ENCODE measurements around the gene TNFSF13. TPM values are rescaled to one million over a fixed set of nuclear protein-coding genes. Genes with fewer than 3 reads are reported as not detected.

Gene TNFSF13
- total RNA-seq, 1 donor from 2014 or later: 5.2 TPM

DNA sequence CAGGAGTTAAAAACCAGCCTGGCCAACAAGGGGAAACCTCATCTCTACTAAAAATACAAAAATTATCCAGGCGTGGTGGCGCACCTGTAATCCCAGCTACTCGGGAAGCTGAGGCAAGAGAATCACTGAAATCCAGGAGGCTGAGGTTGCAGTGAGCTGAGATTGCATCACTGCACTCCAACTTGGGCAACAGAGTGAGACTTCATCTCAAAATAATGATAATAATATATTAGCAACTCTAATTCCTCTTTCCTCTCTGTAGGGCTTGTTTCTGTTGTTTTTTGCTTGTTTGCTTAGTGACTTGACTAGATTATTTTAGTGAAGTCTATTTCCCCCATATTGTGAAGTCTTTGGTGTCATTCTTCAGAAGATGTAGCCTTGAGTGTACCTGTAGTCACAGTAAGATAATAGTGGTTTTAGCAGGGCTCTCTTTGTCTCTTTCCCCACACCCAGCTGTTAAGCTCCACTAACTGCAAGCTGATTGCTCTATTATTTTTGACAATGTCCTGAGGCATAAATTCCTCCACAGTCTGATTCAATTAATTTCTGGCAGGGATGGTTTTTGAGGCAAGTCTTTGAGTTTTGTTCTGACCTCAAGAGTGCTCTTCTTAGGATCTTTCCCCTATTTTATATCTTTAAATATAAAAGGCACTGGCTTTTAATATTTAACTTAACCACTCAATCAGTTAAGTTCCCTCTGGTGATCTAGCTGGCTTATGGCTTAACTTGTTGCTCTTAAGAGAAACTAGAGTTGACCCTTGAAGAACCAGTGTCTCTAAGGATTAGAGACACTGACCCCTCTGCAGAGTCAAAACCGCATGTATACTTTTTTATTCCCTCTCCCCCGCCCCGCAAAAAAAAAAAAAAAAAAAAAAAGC, 28.3 kb upstream of the TNFSF13 start:
- TF ChIP-seq, protein P1, sequence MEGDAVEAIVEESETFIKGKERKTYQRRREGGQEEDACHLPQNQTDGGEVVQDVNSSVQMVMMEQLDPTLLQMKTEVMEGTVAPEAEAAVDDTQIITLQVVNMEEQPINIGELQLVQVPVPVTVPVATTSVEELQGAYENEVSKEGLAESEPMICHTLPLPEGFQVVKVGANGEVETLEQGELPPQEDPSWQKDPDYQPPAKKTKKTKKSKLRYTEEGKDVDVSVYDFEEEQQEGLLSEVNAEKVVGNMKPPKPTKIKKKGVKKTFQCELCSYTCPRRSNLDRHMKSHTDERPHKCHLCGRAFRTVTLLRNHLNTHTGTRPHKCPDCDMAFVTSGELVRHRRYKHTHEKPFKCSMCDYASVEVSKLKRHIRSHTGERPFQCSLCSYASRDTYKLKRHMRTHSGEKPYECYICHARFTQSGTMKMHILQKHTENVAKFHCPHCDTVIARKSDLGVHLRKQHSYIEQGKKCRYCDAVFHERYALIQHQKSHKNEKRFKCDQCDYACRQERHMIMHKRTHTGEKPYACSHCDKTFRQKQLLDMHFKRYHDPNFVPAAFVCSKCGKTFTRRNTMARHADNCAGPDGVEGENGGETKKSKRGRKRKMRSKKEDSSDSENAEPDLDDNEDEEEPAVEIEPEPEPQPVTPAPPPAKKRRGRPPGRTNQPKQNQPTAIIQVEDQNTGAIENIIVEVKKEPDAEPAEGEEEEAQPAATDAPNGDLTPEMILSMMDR (IDR thresholded peaks at IDR 0.05; ENCODE audit: unreplicated experiment): no peak
- Mint-ChIP-seq H3K4me1 (no peaks in the 10 kb centered on the region), H3K27me3 (ENCODE audit: low read depth) (no peaks in the 10 kb centered on the region), H3K36me3 (peaks cover 9% of the 10 kb centered on the region), H3K27ac (no peak overlapping the region), H3K4me3 (no peak overlapping the region), H3K9me3 (peaks cover 20% of the 10 kb centered on the region)
- no peak for DNase-seq (ENCODE audit: low spot score in 2 of 2, unreplicated experiment in 2 of 2)

DNA sequence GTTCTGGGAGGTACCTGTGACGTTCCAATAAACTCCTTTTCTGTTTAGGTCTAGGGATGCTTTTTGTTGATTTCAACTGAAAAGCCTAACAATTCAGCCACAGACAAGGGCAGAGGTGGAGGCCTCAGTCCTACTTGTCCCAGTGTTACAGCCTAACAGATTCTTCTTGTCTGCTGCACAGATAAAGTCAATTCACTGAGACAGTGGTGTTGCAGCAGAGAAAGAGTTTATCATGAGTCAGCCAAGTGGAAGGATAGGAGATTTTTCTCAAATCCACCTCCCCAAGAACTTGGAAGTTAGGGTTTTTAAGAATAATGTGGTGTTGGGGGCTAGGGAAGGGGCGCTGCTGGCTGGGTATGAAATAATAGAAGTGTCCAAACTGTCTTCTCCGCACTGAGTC, 20.5 kb upstream of the TNFSF13 start:
- no peak overlapping the region for H3K27ac Mint-ChIP-seq
- H3K4me1 Mint-ChIP-seq: no peaks in the 10 kb centered on the region
- no peaks in the 10 kb centered on the region for H3K36me3 Mint-ChIP-seq
- TF ChIP-seq, protein P1 (IDR thresholded peaks at IDR 0.05; ENCODE audit: unreplicated experiment): no peak
- H3K4me3 Mint-ChIP-seq: no peak overlapping the region
- no peak for DNase-seq (ENCODE audit: low spot score in 2 of 2, unreplicated experiment in 2 of 2)
- H3K27me3 Mint-ChIP-seq (ENCODE audit: low read depth): peaks cover 8% of the 10 kb centered on the region
- peaks cover 6% of the 10 kb centered on the region for H3K9me3 Mint-ChIP-seq

DNA sequence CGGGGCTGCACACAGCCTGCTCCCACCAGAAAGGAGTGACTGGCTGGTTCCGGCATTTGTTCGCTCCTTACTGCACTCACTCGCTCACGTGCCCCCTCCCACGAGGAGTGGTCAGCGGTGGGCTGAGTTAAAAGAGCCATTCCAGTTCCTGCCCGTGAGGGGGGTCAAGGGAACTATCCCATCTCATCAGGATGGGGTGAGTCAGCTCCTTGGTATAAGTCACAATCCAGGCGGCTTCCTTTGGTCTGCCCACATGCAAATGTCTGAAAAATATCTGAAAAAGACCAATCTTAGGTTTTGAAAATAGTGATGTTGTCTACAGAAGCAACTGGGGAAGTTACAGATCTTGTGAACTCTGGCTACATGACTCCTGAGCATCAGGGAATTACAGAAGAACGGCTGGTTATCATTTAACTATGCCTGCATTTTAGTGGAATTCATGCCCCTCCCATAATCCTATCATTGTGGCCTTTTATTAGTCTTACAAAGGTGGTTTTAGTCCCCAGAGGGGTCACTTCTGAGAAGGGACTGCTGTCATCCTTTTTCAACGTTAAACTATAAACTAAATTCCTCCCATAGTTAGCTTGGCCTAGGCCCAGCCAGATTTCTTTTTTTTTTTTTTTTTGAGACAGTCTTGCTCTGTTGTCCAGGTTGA, 19.5 kb upstream of the TNFSF13 start:
- Mint-ChIP-seq H3K27ac (no peak overlapping the region), H3K4me1 (no peaks in the 10 kb centered on the region), H3K27me3 (ENCODE audit: low read depth) (peaks cover 18% of the 10 kb centered on the region), H3K9me3 (peaks cover 6% of the 10 kb centered on the region), H3K36me3 (no peaks in the 10 kb centered on the region), H3K4me3 (no peak overlapping the region)
- TF ChIP-seq, protein P1 (IDR thresholded peaks at IDR 0.05; ENCODE audit: unreplicated experiment): no peak
- no peak for DNase-seq (ENCODE audit: low spot score in 2 of 2, unreplicated experiment in 2 of 2)

DNA sequence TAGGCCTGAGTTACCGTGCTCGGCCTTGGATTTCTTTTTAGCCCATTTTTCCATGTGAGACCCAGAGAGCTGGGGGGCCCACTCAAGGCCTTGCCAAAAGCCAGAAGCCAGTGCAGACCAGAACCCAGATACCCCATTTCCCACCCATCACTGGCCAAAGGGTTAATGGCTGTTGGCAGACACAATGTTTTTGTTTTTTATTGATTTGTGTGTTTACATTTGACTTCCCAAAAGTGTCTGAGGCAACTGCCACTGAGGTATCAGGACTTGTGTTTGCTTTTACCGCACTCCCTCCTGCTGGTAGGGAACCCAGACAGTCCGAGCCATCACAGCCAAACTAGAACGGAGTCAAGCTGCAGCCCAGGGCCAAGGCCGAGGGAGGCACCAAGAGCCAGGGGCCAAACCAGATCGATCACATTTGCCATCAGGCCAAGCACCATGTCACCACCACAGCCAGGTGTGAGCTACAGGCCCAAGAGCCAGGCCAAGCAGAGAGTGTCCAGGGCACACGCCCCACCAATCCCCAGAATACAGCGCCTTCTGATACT, 17.4 kb upstream of the TNFSF13 start:
- no peak for DNase-seq (ENCODE audit: low spot score in 2 of 2, unreplicated experiment in 2 of 2)
- H3K4me1 Mint-ChIP-seq: no peaks in the 10 kb centered on the region
- no peaks in the 10 kb centered on the region for H3K36me3 Mint-ChIP-seq
- no peak overlapping the region for H3K4me3 Mint-ChIP-seq
- TF ChIP-seq, protein P1 (IDR thresholded peaks at IDR 0.05; ENCODE audit: unreplicated experiment): no peak
- peaks cover 19% of the 10 kb centered on the region for H3K27me3 Mint-ChIP-seq (ENCODE audit: low read depth)
- H3K27ac Mint-ChIP-seq: no peak overlapping the region
- peaks cover 6% of the 10 kb centered on the region for H3K9me3 Mint-ChIP-seq

DNA sequence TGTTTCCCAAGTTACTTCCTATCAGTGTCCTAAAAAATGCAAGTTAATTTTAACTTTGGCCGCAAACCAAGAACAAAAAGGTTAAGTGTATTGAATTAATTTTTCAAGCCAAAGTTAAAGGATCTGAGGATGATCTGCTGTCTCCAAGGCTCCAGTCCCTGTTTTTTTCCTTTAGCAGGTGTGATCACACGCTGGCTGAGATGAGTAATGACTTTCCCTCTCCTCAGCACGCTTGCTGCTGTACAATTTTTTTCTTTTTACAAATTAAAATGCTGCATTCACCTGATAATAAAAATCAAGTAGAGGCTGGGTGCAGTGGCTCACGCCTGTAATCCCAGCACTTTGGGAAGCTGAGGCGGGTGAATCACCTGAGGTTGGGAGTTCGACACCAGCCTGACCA, 13.6 kb upstream of the TNFSF13 start:
- Mint-ChIP-seq H3K36me3 (no peaks in the 10 kb centered on the region), H3K27ac (no peak overlapping the region), H3K9me3 (no peaks in the 10 kb centered on the region), H3K27me3 (ENCODE audit: low read depth) (peaks cover 19% of the 10 kb centered on the region), H3K4me1 (peaks cover 9% of the 10 kb centered on the region), H3K4me3 (no peak overlapping the region)
- TF ChIP-seq, protein P1 (IDR thresholded peaks at IDR 0.05; ENCODE audit: unreplicated experiment): no peak
- no peak for DNase-seq (ENCODE audit: low spot score in 2 of 2, unreplicated experiment in 2 of 2)
